ENCODE data around the gene RPS19BP1.

RPS19BP1 gene

DNA sequence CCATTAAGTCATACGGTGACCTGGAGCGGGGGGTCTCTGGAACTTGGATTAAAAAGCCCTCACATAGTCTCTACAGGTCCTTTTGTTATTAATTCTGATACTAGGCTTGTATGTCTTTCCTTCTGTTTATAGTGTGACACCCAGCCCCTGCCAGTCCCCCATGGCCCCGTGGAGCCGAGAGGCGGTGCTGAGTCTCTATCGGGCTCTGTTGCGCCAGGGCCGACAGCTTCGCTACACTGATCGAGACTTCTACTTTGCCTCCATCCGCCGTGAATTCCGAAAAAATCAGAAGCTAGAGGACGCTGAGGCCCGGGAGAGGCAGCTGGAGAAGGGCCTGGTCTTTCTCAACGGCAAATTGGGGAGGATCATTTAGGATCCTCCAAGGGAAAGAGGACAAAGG is 28.5 kb downstream of the RPS19BP1 start:
- peaks cover 42% of the 10 kb centered on the region for H3K36me3 ChIP-seq (ENCODE audit: insufficient read depth, low read length)
- peaks cover 22% of the 10 kb centered on the region for H3K4me1 ChIP-seq (ENCODE audit: insufficient read depth, low read length)
- H3K9ac ChIP-seq (ENCODE audit: low read length), result no peak overlapping the region
- H3K4me3 ChIP-seq (ENCODE audit: low read depth in 1 of 2, low read length in 2 of 2), result no peak overlapping the region
- H3K9me3 ChIP-seq (ENCODE audit: low read length), result no peaks in the 10 kb centered on the region
- H3K27ac ChIP-seq (ENCODE audit: low read depth, low read length), result no peak overlapping the region
- H3K27me3 ChIP-seq (ENCODE audit: control insufficient read depth in 1 of 2, insufficient read depth in 2 of 2, low read length in 2 of 2), result no peaks in the 10 kb centered on the region

DNA sequence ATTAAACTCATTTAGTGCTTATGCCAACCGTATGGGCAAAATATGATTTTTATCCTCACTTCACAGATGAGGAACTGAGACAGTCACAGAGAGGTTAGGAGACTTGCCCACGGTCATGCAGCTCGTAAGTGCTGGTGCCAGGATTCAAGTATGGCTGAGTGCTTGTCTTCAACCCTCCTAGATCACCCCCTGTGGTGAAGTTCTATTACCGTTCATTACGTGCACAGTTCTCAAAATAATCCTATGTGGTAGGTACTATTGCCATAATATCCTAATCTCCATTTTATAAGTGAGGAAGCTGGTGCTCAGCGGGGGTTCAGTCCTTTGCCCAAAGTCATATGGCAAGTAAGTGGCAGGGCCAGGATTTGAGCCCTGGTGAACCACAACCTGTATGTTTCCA is 28.9 kb downstream of the RPS19BP1 start:
- peak overlapping the region; percentile 25 for H3K9ac ChIP-seq (ENCODE audit: low read length)
- H3K27me3 ChIP-seq (ENCODE audit: control insufficient read depth in 1 of 2, insufficient read depth in 2 of 2, low read length in 2 of 2), result no peaks in the 10 kb centered on the region
- H3K27ac ChIP-seq (ENCODE audit: low read depth, low read length), result no peak overlapping the region
- H3K4me3 ChIP-seq (ENCODE audit: low read depth in 1 of 2, low read length in 2 of 2), result peak overlapping the region in 1 of 2 donors; percentile 95
- no peaks in the 10 kb centered on the region for H3K9me3 ChIP-seq (ENCODE audit: low read length)
- H3K36me3 ChIP-seq (ENCODE audit: insufficient read depth, low read length), result peaks cover 42% of the 10 kb centered on the region
- peaks cover 22% of the 10 kb centered on the region for H3K4me1 ChIP-seq (ENCODE audit: insufficient read depth, low read length)

DNA sequence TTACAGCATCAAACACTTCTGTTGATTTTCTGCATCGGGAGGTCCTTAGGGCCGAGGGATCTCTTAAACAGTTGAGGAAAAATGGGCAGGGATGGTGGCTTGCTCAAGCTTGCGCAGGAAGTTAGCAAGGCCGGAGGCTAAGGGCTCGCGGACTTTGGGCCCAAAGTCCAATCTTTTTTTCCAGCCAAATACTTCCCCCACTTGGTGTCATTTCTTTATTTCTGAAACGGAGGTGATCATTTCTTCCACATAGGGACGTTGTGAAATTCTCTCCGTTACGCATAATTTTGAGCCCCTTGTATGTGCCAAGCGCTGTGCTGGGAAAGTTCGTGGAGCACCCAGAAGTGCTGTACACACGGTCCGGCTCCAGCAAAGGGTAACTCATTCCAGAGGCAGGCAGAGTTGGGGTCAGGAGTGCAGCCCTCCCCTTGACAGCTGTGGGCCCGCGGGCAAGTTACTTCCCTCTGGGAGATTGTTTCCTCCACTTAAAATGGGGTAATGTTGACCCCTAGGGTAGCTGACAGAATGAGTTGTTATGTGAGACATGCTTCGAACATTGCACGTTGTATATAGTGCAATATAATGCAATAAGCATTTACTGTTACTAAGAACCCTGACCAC is 29.6 kb downstream of the RPS19BP1 start:
- Histone ChIP-seq H3K4me1 (ENCODE audit: insufficient read depth, low read length) (peaks cover 22% of the 10 kb centered on the region), H3K9me3 (ENCODE audit: low read length) (no peaks in the 10 kb centered on the region), H3K27ac (ENCODE audit: low read depth, low read length) (peak overlapping the region; percentile 81), H3K4me3 (ENCODE audit: low read depth in 1 of 2, low read length in 2 of 2) (peak overlapping the region; percentile 95), H3K36me3 (ENCODE audit: insufficient read depth, low read length) (peaks cover 37% of the 10 kb centered on the region), H3K27me3 (ENCODE audit: control insufficient read depth in 1 of 2, insufficient read depth in 2 of 2, low read length in 2 of 2) (no peaks in the 10 kb centered on the region), H3K9ac (ENCODE audit: low read length) (peak overlapping the region; percentile 39)

DNA sequence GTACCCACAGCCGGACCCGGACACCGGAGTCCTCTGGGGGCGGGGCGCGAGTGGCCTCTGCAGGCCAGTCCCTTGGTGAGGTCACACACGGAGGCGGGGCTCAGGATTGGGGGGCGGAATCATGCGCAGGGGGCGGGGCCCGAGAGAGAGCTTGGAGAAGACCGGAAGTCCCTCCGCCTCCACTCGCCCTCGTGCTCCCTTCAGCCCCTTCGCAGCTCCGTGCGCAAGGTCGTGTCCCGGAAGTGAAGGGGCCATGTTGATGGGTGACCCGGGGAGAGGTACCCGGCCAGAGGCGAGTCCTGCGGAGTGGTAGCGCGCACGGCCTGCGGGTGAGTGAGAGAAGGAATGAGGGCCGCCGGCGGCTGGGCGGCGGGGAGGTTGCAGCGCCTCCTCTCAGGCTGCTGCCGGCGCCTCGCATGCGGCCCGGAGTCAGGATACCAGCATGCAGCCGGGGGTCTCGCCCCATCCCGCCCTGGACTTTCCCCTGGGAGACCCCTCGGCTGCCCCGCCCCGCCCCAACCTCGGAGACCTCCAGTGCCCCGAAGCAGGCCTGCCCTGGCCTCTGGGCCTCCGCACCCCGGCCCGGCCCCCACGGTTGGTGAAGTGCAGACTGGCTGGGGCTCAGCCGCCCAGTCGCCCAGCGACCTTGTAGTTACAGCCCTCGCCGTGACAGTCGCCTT is 30.3 kb downstream of the RPS19BP1 start, which contains the start of gene MIEF1:
Gene MIEF1, plus strand, starts transcription at position 182 of the 680 bp plus-strand sequence. CDS start 9,005 bp downstream, outside the sequence.
- Histone ChIP-seq H3K9me3 (ENCODE audit: low read length) (no peaks in the 10 kb centered on the region), H3K27me3 (ENCODE audit: control insufficient read depth in 1 of 2, insufficient read depth in 2 of 2, low read length in 2 of 2) (no peaks in the 10 kb centered on the region), H3K4me3 (ENCODE audit: low read depth in 1 of 2, low read length in 2 of 2) (peak within 1 kb of the TSS; percentile 95), H3K4me1 (ENCODE audit: insufficient read depth, low read length) (peaks cover 22% of the 10 kb centered on the region), H3K9ac (ENCODE audit: low read length) (peak within 1 kb of the TSS; percentile 39), H3K27ac (ENCODE audit: low read depth, low read length) (peak within 1 kb of the TSS; percentile 81), H3K36me3 (ENCODE audit: insufficient read depth, low read length) (peaks cover 35% of the 10 kb centered on the region)

DNA sequence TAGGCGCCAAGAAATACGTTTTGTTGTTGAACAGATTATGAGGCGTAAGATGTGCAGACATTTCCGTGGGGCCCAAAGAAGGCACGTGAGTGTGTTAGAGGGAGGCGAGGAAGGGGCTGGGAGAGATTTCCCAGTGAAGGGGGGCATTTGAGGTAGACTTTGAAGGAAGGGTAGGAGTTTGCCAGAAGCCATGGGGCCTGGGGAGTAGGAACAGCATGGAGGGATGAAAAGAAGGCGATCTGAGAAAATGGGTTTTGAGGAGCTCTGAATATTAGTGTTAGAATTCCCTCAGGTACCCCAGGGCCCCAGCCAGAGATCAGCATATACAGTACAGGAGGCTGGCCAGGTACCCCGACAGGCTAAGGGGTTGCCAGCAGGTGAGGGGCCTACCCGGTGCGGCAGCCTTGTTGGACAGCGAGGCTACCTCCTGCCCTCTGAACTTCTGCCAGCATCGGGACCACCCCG is 30.9 kb downstream of the RPS19BP1 start:
- Histone ChIP-seq H3K27ac (ENCODE audit: low read depth, low read length) (peak overlapping the region; percentile 81), H3K36me3 (ENCODE audit: insufficient read depth, low read length) (peaks cover 30% of the 10 kb centered on the region), H3K27me3 (ENCODE audit: control insufficient read depth in 1 of 2, insufficient read depth in 2 of 2, low read length in 2 of 2) (no peaks in the 10 kb centered on the region), H3K4me3 (ENCODE audit: low read depth in 1 of 2, low read length in 2 of 2) (peak overlapping the region; percentile 95), H3K9me3 (ENCODE audit: low read length) (no peaks in the 10 kb centered on the region), H3K9ac (ENCODE audit: low read length) (peak overlapping the region; percentile 39), H3K4me1 (ENCODE audit: insufficient read depth, low read length) (peaks cover 22% of the 10 kb centered on the region)

DNA sequence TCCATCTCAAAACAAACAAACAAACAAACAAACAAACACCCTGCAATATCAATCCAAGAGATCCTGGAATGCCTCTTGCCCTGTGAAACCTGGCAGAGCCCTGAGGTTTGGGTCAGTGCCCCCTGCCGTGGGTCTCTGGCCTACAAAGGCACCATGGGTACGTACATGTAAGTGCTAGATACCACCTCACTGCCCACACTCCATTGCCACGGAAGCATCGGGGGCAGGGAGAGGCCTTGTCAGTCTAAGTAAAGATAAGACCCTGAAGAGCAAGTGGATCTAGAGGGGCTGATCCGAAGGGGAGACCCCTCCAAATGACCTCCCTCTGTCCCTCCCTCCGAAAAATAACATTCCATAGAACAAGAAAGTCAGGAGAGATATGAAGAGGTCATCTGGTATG is 32.4 kb downstream of the RPS19BP1 start:
- H3K36me3 ChIP-seq (ENCODE audit: insufficient read depth, low read length), result peaks cover 14% of the 10 kb centered on the region
- no peak overlapping the region for H3K27ac ChIP-seq (ENCODE audit: low read depth, low read length)
- no peak overlapping the region for H3K9ac ChIP-seq (ENCODE audit: low read length)
- H3K4me3 ChIP-seq (ENCODE audit: low read depth in 1 of 2, low read length in 2 of 2), result no peak overlapping the region
- no peaks in the 10 kb centered on the region for H3K9me3 ChIP-seq (ENCODE audit: low read length)
- peaks cover 22% of the 10 kb centered on the region for H3K4me1 ChIP-seq (ENCODE audit: insufficient read depth, low read length)
- H3K27me3 ChIP-seq (ENCODE audit: control insufficient read depth in 1 of 2, insufficient read depth in 2 of 2, low read length in 2 of 2), result no peaks in the 10 kb centered on the region

DNA sequence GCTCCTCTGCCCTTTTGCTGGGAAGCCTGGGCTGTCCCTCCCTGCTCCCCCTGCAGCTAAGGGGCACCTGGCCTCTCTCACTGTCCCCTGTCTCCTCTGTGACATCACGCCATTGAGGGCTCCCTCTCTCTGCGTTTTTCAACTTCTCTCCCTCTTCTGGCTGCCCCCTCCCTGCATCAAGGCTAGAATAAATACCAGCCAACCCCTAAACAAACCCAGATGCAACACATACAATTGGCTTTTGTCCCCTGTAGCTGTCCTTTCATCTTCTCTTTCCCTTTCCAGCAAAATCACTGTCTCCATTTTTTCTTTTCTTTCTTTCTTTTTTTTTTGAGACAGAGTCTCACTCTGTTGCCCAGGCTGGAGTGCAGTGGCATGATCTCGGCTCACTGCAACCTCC is 33.7 kb downstream of the RPS19BP1 start:
- Histone ChIP-seq H3K4me3 (ENCODE audit: low read depth in 1 of 2, low read length in 2 of 2) (no peak overlapping the region), H3K27me3 (ENCODE audit: control insufficient read depth in 1 of 2, insufficient read depth in 2 of 2, low read length in 2 of 2) (no peaks in the 10 kb centered on the region), H3K4me1 (ENCODE audit: insufficient read depth, low read length) (peaks cover 21% of the 10 kb centered on the region), H3K9me3 (ENCODE audit: low read length) (no peaks in the 10 kb centered on the region), H3K36me3 (ENCODE audit: insufficient read depth, low read length) (peaks cover 3% of the 10 kb centered on the region), H3K9ac (ENCODE audit: low read length) (no peak overlapping the region), H3K27ac (ENCODE audit: low read depth, low read length) (no peak overlapping the region)

DNA sequence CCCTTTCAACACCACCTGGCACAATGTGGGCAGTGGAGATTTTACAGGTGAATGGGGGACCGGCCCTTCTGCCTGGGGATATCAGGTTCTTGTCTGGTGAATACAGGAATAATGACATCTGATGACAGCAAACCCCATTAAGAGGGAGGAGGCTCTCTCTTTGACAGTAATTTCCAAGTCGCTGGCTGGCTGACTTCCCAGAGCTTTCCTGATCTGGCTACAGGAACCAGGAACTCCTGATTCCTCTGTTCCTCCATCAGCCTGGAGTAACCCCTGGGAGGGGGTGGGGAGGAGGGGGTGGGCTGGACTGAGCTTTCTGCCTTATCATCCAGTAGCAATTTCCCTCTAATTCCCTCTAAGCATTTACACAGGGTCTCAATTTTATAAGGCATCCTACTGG is 34.2 kb downstream of the RPS19BP1 start:
- Histone ChIP-seq H3K27ac (ENCODE audit: low read depth, low read length) (no peak overlapping the region), H3K9ac (ENCODE audit: low read length) (no peak overlapping the region), H3K4me1 (ENCODE audit: insufficient read depth, low read length) (peaks cover 16% of the 10 kb centered on the region)

DNA sequence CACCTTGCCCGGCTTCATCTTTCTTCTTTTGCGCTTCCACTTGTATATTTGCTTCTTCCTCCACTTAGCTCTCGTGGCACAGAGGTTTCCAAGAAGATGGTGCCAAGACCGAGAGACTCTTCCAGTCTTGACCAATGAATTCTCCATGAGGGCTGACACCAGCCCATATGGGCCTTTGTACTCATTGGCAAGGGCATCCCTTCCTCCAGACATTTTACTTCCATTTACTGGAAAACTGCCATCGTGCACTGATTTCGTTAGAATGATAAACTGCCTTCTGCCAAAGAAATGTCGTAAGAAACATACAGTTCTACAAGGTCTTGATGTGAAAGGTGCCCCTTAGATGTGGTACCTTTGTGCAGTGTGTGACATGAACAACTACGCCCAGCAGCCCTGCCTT is 35.1 kb downstream of the RPS19BP1 start:
- Histone ChIP-seq H3K27ac (ENCODE audit: low read depth, low read length) (no peak overlapping the region), H3K9ac (ENCODE audit: low read length) (no peak overlapping the region), H3K36me3 (ENCODE audit: insufficient read depth, low read length) (no peaks in the 10 kb centered on the region), H3K27me3 (ENCODE audit: control insufficient read depth in 1 of 2, insufficient read depth in 2 of 2, low read length in 2 of 2) (no peaks in the 10 kb centered on the region), H3K4me3 (ENCODE audit: low read depth in 1 of 2, low read length in 2 of 2) (no peak overlapping the region), H3K4me1 (ENCODE audit: insufficient read depth, low read length) (peaks cover 10% of the 10 kb centered on the region), H3K9me3 (ENCODE audit: low read length) (no peaks in the 10 kb centered on the region)

More for the DNA sequence above, 34.2 kb downstream of the RPS19BP1 start:
- no peaks in the 10 kb centered on the region for H3K36me3 ChIP-seq (ENCODE audit: insufficient read depth, low read length)
- no peaks in the 10 kb centered on the region for H3K27me3 ChIP-seq (ENCODE audit: control insufficient read depth in 1 of 2, insufficient read depth in 2 of 2, low read length in 2 of 2)
- H3K4me3 ChIP-seq (ENCODE audit: low read depth in 1 of 2, low read length in 2 of 2), result no peak overlapping the region
- H3K9me3 ChIP-seq (ENCODE audit: low read length), result no peaks in the 10 kb centered on the region

DNA sequence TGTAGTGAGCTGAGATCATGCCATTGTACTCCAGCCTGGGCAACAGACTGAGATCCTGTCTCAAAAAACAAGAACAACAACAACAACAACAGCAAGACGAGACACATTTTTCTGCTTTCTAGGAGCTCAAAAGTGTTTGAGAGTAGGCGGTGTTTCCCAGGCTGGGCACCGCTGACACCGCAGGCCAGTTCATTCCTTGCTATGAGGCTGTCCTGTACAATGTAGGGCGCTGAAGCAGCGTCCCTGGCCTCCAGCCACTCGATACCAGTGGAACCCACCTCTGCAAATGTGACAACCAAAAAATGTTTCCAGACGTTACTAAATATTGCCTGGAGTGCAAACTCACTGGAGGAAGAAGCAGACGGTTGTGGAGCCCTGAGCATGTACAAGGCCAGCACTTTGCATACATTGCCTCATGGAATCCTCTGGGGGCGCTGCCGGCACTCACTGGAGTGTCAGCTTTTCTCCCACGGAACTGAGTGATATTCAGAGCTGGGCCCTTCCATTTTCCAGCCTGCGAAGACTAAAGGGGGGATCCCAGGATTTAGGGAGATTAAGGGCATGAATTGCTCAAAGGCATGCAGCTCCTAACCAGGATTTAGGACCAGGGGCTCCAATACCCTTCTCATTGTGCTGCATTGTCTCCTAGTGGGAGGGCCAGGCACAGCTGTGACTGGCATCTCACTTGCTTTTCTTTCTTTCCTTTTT is 36.3 kb downstream of the RPS19BP1 start:
- H3K9me3 ChIP-seq (ENCODE audit: low read length), result no peaks in the 10 kb centered on the region
- no peak overlapping the region for H3K27ac ChIP-seq (ENCODE audit: low read depth, low read length)
- H3K4me3 ChIP-seq (ENCODE audit: low read depth in 1 of 2, low read length in 2 of 2), result no peak overlapping the region
- no peak overlapping the region for H3K9ac ChIP-seq (ENCODE audit: low read length)
- H3K4me1 ChIP-seq (ENCODE audit: insufficient read depth, low read length), result peaks cover 5% of the 10 kb centered on the region
- no peaks in the 10 kb centered on the region for H3K36me3 ChIP-seq (ENCODE audit: insufficient read depth, low read length)
- H3K27me3 ChIP-seq (ENCODE audit: control insufficient read depth in 1 of 2, insufficient read depth in 2 of 2, low read length in 2 of 2), result no peaks in the 10 kb centered on the region

DNA sequence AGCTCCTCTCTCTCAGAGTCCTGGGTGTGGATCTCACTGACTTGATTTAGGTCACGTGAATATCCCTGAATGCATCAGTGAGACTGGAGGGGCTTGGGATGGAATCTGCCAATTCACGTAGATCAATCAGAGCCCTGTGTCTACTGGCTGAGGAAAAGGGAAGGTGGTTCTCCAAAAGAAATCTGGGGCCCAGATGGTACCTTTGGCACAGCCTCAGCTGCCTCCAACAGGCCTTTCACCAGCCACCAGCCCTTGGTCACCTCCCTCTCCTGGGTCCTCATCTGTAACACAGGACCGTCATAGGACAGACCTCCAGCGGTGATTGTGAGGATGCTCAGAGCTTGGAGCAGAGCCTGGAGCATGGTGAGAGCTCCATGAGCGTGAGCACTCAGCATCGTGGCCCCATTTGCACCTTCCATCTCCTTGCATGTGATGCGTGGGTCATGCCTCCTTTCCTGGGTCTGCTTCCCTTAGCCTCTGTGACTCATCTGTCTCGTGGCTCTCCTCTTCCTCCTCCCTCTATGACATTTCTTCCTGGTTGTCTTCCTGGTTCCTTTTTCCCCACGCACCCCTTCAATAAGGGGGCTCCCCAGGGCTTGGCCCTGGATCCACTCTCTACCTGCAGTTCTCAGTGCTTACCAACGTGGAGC is 38.0 kb downstream of the RPS19BP1 start:
- Histone ChIP-seq H3K36me3 (ENCODE audit: insufficient read depth, low read length) (no peaks in the 10 kb centered on the region), H3K27me3 (ENCODE audit: control insufficient read depth in 1 of 2, insufficient read depth in 2 of 2, low read length in 2 of 2) (no peaks in the 10 kb centered on the region), H3K9me3 (ENCODE audit: low read length) (no peaks in the 10 kb centered on the region), H3K9ac (ENCODE audit: low read length) (no peak overlapping the region), H3K4me1 (ENCODE audit: insufficient read depth, low read length) (no peaks in the 10 kb centered on the region), H3K4me3 (ENCODE audit: low read depth in 1 of 2, low read length in 2 of 2) (no peak overlapping the region), H3K27ac (ENCODE audit: low read depth, low read length) (no peak overlapping the region)

All from muscle layer of colon (tissue), 2 donors.